Sigmoid colon (tissue), 4 donors: ENCODE data around the gene LITAFD.

Experiments
- EP300 ChIP-seq, 4 donors: sonication (generic); formaldehyde crosslinking; IDR thresholded peaks; one replicate each; pipeline ENCODE4 v1.6.1; 2017; ENCODE audit warnings: antibody characterized with exemption in 4 of 4
- POLR2A ChIP-seq, 2 donors: fragments of 450-650 bp; IDR thresholded peaks; one replicate each; pipeline ENCODE4 v1.6.1; 2016; ENCODE audit warnings: antibody characterized with exemption in 2 of 2, mild to moderate bottlenecking in 2 of 2, moderate library complexity in 2 of 2
- TF ChIP-seq, protein P1 (sequence below), 4 experiments: fragments of 450-650 bp in 3 of 4; fragments of 200-600 bp in 1 of 4; IDR thresholded peaks; one replicate each; pipeline ENCODE4 v1.5.1; 2016 to 2019; ENCODE audit warnings: antibody characterized with exemption in 4 of 4, mild to moderate bottlenecking in 3 of 4, moderate library complexity in 2 of 4

DNA sequence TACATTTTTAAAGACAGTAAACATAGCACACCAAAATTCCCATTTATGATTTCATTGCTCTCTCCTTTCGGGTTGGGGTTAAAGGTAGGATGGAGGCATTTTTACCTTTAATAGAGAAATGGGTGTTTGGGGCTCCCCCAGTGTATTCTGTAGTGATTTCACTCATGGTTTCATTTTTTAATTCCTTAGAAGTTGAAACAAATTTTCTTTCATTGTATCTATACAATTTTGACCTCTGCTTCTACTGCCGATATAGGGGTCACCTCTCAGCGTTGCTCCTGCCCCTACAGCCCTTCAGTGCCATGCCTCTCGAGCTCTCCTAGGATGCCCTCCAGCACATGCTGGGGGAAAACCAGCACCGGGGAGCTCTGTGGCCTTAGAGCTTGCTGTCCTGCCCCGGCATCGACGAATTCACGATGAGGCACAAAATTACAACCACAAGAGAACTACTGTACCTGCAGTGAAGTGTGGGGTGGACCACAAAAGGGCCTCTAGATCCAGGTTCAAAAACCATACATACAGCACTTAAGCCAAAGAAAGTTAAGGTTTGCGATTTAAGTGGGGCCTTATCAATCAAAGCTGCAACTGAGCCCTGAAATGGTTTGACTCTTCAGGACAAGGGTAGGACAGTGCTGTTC lies 39.3 kb downstream of the LITAFD start:
- TF ChIP-seq EP300 (IDR thresholded peaks at IDR 0.05) (no peak), POLR2A (IDR thresholded peaks at IDR 0.05) (no peak)
- TF ChIP-seq, protein P1, sequence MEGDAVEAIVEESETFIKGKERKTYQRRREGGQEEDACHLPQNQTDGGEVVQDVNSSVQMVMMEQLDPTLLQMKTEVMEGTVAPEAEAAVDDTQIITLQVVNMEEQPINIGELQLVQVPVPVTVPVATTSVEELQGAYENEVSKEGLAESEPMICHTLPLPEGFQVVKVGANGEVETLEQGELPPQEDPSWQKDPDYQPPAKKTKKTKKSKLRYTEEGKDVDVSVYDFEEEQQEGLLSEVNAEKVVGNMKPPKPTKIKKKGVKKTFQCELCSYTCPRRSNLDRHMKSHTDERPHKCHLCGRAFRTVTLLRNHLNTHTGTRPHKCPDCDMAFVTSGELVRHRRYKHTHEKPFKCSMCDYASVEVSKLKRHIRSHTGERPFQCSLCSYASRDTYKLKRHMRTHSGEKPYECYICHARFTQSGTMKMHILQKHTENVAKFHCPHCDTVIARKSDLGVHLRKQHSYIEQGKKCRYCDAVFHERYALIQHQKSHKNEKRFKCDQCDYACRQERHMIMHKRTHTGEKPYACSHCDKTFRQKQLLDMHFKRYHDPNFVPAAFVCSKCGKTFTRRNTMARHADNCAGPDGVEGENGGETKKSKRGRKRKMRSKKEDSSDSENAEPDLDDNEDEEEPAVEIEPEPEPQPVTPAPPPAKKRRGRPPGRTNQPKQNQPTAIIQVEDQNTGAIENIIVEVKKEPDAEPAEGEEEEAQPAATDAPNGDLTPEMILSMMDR (IDR thresholded peaks at IDR 0.05), result no peak
